Suppressor macrophage treated with lipopolysaccharide for 1 hour (primary cell): ENCODE measurements around the gene PSPH.

Experiments used
- DNase-seq, 3 donors: peaks; one replicate each; pipeline ENCODE4 v3.0.0-alpha.2; 2020 to 2022

The PSPH gene

DNA sequence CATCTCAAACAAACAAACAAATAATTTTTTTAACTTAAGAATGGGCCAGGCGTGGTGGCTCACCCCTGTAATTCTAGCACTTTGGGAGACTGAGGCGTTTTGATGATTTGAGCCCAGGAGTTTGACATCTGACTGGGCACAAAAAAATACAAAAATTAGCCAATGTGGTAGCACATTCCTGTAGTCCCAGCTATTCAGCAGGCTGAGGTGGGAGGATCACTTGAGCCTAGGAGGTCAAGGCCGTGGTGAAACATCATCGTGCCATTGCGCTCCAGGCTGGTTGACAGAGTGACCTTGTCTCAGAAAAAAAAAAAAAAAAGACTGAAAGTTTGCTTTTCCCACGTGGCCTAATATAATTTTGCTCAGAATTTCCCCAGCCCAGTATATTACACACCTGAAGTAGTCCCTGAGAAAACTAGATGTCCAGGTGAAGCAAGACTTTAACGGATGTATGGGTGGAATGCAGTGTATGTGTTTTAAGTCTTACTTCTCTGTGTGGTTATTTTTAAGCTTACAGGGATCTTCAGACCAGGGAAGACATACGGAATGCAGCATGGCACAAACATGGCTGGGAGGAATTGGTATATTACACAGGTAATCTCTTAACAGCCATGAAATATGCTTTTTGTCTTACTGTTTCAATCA, 54.3 kb downstream of the PSPH start:
- DNase-seq, result no peak

DNA sequence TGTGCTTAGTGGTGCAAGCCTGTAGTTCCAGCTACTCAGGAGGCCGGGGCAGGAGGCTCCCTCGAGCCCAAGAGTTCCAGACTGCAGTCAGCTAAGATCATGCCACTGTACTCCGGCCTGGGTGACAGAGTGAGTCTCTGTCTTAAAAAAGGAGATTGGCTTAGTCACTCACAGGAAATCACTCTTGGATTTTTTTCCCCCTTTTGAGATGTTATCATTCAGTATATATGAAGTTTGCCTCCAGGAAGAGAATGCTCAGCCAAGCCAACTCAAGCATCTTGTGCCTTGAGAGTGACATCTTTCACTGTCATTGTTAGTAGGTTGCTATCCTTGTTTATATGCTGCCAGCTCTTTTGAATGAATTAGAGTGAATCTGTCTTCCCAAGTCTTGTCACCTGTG, 58.9 kb downstream of the PSPH start:
- no peak for DNase-seq

DNA sequence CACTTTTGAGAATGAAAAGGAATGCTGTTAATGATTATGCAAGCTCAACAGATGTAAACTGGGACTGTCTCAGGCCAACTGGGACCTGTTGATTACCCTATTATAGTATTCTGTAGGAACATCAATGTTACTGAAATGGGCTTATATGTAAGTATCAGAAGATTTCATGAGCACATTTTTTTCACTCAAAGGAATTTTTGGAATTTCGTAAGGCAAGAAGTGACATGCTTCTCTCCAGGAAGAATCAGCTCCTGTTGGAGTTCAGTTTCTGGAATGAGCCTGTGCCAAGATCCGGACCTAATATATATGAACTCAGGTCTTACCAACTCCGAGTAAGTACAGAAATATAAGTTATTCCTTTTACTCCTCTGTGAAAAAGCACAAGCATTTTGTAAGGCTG, 67.7 kb downstream of the PSPH start:
- DNase-seq, result no peak

DNA sequence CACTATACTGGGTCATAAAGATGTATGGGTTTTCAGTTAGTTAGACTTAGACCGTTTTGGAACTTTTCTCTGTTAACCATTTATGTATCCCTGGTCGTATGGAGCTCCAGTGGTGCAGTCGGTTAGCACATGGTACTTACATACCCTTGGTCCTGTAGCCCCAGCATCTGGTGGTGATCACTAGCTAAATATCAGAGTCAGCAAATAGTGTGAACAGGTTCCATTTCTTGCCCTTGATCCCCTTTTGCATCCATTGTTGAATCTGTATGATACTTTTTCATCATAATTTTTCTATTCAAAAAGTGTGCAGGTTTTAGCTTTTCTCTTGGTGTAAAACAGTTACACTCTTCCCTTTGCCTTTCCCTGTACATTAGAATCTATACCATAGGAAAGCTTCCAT, 71.0 kb downstream of the PSPH start:
- no peak for DNase-seq

DNA sequence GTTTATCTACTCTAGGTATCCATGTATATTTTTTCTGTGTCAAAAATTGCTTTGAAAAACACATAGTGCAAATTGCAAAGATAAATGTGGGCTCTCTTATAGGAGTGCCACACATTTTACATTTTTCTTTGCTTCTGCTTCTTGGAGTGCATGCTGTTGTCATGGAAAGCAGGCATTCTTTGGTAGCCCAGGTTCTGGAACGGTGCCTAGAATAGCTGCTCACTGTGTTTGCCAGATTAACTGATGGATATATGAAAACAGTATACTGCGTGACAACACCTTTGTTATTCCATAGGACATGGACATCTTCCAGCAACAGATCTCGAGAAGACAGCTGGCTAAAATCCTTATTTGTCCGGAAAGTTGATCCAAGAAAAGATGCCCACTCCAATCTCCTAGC, 73.4 kb downstream of the PSPH start:
- no peak for DNase-seq

DNA sequence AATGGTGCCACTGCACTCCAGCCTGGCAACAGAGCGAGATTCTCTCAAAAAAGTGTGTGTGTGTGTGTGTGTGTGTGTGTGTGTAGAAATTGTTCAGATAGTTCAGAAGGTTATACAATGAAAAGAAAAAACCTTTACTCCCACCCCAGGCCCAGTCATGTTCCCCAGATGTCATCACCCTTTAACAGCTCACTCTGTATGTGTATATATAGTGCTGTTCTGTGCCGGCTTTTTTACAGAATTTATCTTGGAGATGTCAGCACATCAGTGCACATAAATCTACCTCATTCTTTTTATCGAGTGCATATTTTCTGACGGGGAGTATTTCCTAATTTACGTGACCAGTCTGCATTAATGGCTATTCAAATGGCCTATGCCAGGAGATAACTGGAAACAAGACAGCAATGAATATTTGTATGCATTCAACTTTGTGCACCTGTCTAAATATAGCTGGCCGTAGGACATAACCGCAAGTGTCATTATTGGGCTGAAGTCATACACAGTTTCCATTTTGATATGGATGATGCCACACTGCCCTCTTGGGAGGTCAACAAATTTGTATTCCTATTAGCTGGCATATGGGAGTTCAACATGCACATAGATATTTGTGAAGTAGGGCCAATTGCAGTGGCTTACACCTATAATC, 75.1 kb downstream of the PSPH start:
- no peak for DNase-seq

DNA sequence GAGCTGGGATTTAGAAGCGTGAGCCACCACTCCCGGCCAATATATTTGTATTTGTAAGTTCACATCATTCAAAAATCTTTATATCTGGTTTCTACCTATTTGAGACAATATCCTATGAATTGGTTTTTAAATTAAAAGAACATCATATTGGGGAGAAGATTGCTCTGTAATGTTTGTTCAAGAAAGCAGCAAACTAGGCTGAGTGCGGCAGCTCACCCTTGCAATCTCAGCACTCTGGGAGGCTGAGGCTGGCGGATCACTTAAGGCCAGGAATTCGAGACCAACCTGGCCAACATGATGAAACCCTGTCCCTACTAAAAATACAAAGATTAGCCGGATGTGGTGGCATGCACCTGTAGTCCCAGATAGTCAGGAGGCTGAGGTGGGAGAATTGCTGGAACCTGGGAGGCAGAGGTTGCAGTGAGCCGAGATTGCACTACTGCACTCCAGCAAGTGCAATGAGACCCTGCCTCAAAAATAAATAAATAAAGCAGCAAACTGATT, 77.4 kb downstream of the PSPH start:
- DNase-seq, result no peak

DNA sequence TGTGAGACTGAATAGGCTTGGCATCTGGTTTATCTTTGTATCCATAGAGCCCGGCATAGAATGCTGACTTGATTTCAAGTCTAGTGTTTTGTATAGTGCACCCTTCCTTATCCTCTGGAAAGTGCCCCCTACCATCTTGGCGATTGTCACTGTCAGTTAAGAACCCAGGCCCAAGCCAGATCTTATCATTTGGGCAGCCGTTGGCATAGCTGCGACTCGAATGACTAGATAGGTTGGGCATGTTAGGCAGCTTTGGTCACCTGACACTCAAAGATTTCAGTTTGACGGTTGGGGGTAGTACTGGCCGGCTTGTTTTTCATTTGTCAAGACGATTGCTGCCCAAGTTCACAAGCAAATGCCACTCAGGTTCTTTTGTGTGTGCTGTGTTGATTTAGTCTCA, 80.3 kb downstream of the PSPH start:
- DNase-seq, result no peak

DNA sequence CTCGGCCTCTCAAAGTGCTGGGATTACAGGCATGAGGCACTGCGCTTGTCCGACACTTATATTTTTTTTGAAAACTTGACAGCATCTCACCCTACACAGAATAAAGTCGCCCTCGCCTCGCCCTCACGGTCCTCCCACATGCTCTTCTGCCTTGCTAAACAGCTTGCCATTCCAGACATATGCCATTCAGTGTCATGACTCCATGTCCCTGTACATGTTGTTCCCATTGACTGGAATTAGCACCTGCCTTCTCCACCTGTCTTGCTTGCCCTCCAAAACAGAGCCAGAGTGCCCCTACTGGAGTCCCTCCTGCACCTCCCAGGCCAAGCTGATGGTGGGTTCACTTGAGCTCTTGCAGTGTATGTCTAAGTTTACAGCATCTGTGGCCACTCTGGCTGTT, 80.7 kb downstream of the PSPH start:
- DNase-seq, result no peak

DNA sequence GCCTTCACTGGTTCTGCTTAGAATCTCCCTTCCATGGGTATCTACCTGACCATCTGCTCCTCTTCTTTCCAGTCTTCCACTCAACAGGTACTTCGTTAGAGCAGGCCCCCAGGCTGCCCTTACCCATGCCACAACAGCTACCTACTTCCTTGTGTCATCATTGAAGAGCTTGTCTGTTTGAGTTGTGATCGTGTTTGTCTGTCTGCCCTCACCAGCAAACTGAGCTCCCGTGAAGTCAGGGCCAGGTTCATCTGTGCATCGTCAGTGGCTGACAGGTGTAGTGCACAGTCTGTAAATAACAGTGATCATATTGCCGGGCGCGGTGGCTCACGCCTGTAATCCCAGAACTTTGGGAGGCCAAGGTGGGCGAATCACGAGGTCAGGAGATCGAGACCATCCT, 81.9 kb downstream of the PSPH start:
- no peak for DNase-seq

DNA sequence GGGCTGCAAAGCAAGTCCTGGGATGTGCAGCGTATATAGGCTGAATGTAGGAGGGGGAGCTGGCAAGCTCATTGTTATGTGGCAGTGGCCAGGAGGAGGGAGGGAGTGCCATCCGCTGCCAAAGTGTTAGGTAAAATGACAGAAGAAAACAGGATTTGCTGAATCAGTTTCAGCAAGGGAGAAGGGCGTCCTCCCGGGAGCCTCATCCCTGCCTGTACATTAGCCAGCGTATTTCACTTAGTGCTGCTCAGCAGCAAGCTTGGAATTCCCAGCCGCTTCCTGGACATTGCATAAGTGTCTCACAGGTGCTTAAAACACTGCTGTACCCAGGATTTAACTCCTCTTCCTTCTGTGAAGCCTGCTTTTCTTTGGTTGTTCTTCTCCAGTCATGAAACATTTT, 84.4 kb downstream of the PSPH start:
- no peak for DNase-seq

DNA sequence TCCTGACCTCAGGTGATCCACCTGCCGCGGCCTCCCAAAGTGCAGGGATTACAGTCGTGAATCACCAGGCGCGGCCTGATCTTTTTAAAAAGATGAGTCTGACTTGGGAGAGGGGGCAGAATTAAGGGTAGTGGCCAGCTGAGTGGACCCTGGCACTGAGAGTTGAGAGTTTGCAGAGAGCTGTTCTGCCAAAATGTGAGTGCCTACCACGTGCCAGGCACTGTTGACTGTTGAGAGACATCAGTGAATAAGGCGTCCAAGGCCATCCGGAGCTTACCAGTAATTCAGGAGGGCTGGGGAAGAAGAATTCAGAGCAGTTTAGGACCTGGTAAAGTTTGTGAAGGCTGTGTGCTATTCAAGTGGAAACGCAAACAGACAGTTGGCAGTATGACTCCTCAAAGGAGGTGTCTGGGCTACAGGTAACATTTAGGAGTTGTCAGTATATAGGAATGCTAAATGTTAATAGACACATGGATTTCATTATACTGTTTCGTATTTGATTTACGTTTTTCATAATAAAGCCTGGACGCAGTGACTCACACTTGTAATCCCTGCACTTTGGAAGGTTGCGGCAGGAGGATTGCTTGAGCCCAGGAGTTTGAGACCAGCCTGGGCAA, 85.3 kb downstream of the PSPH start:
- no peak for DNase-seq

DNA sequence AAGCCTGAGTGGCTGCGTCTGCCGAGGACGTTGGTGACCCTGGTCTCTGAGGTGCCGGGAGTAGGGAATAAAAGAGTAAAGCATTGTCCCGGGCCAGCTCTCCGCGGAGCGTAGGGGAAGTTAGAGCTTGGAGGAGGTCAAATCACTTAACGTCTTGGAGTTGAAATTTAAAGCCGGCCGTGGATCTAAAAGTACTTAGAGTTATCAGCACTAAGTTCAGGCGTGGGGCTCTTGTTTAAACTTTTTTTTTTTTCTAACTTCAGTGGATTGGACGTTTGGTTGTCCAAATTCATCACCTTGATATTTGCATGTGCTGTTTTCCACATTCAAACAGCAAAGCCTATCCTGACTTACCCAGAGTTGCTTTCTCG, 86.2 kb downstream of the PSPH start:
- no peak for DNase-seq

DNA sequence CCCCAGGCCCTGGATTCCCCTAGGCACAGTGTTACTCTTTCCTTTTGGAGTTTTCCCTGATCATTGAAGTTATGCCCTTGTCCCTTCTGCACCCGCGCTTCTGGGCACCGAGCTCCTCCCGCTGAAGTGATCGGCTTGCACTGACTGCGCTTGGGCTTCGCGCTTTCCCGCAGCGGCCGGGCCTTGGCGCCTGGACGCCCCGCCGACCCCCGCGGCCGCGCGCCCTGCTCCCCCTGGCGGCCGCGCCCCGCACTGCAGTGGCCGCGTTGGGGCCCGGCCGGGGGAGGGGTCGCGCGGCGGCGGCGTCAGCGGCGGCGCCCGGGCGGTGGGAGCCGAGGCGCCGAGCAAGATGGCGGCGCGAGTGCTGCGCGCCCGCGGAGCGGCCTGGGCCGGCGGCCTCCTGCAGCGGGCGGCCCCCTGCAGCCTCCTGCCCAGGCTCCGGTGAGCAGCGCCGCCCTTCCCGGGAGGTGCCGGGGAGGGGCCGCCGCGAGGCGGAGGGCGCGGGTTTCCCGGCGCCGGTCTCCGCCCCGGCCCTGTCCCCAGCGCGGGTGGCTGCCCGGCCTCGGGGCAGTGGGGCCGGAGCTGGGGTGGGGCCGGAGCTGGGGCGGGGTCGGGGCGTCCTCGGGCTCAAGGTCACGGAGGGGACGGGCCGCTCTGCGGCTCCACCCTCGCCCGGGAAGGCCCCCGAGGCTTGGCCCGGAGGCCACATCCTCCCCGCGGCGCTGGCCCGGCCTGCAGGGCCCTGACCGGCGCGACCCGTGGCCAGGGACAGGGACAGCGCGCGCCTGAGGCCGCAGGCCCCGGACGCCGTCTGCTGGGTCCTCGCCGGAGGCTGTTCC, 86.8 kb downstream of the PSPH start, which contains the start of gene NIPSNAP2:
Gene NIPSNAP2, plus strand, starts transcription at position 325 of the 839 bp plus-strand sequence. Its CDS starts 25 bp downstream, at position 350.
- DNase-seq, result peak; percentile 92 to 98 (median 96)

DNA sequence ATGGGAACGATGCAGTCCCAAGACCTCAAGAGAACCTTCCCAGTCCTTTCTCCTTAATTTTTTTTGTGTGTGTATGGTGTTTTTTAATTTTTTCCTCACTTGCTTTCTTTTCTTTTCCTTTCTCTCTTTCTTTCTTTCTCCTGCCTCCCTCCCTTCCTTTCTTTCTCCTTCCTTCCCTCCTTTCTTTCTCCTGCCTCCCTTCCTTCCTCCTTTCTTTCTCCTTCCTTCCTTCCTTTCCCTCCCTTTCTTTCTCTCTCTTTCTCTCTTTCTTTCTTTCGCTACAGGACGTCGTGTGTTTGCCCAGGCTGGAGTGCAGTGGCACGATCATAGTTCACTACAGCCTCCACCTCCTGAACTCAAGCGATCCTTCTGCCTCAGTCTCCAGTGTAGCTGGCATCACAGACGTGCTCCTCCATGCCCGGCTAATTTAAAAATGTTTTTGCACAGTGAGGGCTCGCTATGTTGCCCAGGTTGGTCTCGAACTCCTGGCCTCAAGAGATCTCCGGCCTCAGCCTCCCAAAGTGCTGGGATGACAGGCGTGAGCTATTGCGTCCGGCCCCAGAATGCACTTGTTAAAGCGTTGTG, 87.6 kb downstream of the PSPH start:
- no peak for DNase-seq

DNA sequence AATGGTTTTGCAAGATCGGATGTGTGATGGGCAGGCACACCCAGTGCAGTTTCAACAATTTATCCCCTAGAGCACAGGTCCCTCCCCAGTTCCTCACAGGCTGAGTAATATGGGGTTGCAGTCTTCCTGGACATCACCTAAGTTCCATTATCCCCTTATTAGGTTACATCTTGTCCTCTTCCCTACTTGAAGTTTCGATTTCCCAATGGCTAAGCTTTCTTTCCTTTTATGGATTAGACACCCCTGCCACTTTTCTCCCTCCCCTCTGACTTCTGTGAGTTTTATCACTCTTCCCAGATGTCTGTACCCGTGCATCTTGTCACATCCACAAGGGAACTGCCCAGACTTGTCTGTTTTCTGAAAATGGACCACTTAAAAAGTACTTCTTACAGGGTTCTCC, 89.2 kb downstream of the PSPH start:
- no peak for DNase-seq
